Lung (tissue), 12 donors: ENCODE results near the gene PEAR1. TPM values are rescaled to one million over a fixed set of nuclear protein-coding genes. Genes with fewer than 3 reads are reported as not detected.

Experiments
- ATAC-seq: fragments of 200-7000 bp; cut with Tn5 transposase; one replicate; pipeline ENCODE4 v1.9.1; 2020; ENCODE audit warnings: moderate number of reproducible peaks; ENCODE audit not compliant: insufficient read depth, low FRiP score
- DNase-seq, 3 donors: peaks; one replicate each; pipeline ENCODE4 v3.0.0-alpha.2; 2013 to 2017
- H3K27ac ChIP-seq, 2 donors: one replicate each; pipeline ENCODE4 v1.5.1; 2013; ENCODE audit warnings: mild to moderate bottlenecking in 2 of 2, moderate library complexity in 2 of 2, control low read depth in 1 of 2, inconsistent platforms in 1 of 2, low read depth in 1 of 2, low read length in 1 of 2
- H3K27me3 ChIP-seq, 3 donors: one replicate each; pipeline ENCODE4 v1.5.1; 2013; ENCODE audit warnings: low read length in 2 of 3; ENCODE audit not compliant: control insufficient read depth in 3 of 3, insufficient read depth in 3 of 3
- H3K36me3 ChIP-seq, 4 donors: one replicate each; pipeline ENCODE4 v1.5.1; 2013; ENCODE audit warnings: low read length in 4 of 4, mild to moderate bottlenecking in 1 of 4, moderate library complexity in 1 of 4; ENCODE audit not compliant: control insufficient read depth in 4 of 4, insufficient read depth in 4 of 4
- H3K4me1 ChIP-seq, 5 donors: one replicate each; pipeline ENCODE4 v1.5.1; 2013; ENCODE audit warnings: low read length in 5 of 5, mild to moderate bottlenecking in 2 of 5, moderate library complexity in 1 of 5; ENCODE audit not compliant: control insufficient read depth in 5 of 5, insufficient read depth in 5 of 5
- H3K4me3 ChIP-seq: one replicate; pipeline ENCODE4 v1.5.1; 2013; ENCODE audit warnings: mild to moderate bottlenecking, control low read depth, moderate library complexity
- H3K9ac ChIP-seq, 2 donors: one replicate each; pipeline ENCODE4 v1.5.1; 2013; ENCODE audit warnings: low read length in 2 of 2, control low read depth in 1 of 2; ENCODE audit not compliant: insufficient read depth in 1 of 2
- H3K9me3 ChIP-seq, 4 donors: one replicate each; pipeline ENCODE4 v1.5.1; 2013; ENCODE audit warnings: low read length in 3 of 4, mild to moderate bottlenecking in 1 of 4, moderate library complexity in 1 of 4; ENCODE audit not compliant: control insufficient read depth in 4 of 4, insufficient read depth in 3 of 4
- WGBS, 2 donors: extraction: QIAGEN DNeasy Blood & Tissue Kit; methylation state at CpG; one replicate each; pipeline ENCODE4 v1.1.7; 2013; 5-methylcytosine and 5-hydroxymethylcytosine counted together
- polyA plus RNA-seq, 2 donors: library from polyadenylated mRNA; stranded (reverse); fragments of 200-250 nt; gene quantifications; one replicate each; pipeline ENCODE4 v1.2.1, GENCODE V29; 2013
- total RNA-seq, 2 donors: library from RNA; depleted of rRNA in 1 of 2; stranded (reverse); fragments of >200 nt in 1 of 2; gene quantifications; one replicate each; pipeline ENCODE4 v1.2.1, GENCODE V29; 2014 to 2021
- TF ChIP-seq, protein P1 (sequence below): IDR thresholded peaks from 2 replicates; pipeline ENCODE4 v1.5.1; 2012; ENCODE audit warnings: mild to moderate bottlenecking; ENCODE audit errors: control extremely low read depth, extremely low read depth
- donor health status: control.
- donor health status: control.
- donor health status: Bipolar disorder and iron deficiency.
- donor health status: healthy.
- donor health status: DM: yes; HTN: yes; CAD: no.

Gene PEAR1
- total and polyA plus RNA-seq, 4 donors: 7.6 to 15.3 (median 12.9) TPM

DNA sequence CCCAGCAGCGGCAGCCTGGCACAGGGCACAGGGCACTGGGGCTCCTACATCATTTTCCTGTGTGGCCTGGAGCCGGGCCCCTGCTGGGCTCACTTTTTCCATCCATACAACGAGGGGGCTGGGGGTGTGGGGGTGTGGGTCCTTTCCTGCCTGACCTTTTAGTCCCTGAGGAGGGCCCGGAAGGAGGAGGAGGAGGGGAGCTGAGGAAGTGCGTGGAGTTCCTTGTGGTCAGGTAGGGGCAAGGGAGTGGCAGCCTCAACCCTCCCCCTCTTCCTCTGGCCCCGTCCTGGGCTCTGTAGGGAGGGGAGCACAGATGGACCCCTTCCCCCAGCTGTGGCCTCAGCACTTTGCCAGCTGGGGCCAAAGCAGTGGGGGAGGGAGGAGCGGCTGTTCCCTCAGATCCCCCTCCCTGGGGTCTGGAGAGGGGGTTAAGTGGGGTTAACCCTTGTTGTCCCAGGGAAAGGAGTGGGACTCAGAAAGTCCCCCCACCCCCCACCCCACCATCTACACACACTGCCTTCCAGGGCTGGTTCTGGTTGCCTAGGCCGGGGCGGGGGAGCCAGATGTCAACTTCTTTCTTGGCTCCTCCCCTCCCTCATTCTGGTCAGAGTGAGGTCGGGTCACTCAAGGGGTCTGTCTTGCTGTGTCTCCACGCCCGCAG lies 27.1 kb upstream of the PEAR1 start:
- H3K4me1 ChIP-seq: peaks cover 0 to 29% (median 0%) of the 10 kb centered on the region in 5 donors
- DNase-seq (no peak), ATAC-seq (no peak)
- H3K4me3 ChIP-seq: no peak overlapping the region
- whole genome bisulfite sequencing, 2 donors: 37 to 41% methylated on average over 12 of the region's 12 CpGs
- peaks cover 6 to 47% (median 15%) of the 10 kb centered on the region in 3 donors for H3K27me3 ChIP-seq
- no peak overlapping the region for H3K27ac ChIP-seq
- H3K9me3 ChIP-seq: peaks cover 0 to 4% (median 0%) of the 10 kb centered on the region in 4 donors
- TF ChIP-seq, protein P1, sequence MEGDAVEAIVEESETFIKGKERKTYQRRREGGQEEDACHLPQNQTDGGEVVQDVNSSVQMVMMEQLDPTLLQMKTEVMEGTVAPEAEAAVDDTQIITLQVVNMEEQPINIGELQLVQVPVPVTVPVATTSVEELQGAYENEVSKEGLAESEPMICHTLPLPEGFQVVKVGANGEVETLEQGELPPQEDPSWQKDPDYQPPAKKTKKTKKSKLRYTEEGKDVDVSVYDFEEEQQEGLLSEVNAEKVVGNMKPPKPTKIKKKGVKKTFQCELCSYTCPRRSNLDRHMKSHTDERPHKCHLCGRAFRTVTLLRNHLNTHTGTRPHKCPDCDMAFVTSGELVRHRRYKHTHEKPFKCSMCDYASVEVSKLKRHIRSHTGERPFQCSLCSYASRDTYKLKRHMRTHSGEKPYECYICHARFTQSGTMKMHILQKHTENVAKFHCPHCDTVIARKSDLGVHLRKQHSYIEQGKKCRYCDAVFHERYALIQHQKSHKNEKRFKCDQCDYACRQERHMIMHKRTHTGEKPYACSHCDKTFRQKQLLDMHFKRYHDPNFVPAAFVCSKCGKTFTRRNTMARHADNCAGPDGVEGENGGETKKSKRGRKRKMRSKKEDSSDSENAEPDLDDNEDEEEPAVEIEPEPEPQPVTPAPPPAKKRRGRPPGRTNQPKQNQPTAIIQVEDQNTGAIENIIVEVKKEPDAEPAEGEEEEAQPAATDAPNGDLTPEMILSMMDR: no peak
- no peaks in the 10 kb centered on the region for H3K36me3 ChIP-seq
- H3K9ac ChIP-seq: no peak overlapping the region

DNA sequence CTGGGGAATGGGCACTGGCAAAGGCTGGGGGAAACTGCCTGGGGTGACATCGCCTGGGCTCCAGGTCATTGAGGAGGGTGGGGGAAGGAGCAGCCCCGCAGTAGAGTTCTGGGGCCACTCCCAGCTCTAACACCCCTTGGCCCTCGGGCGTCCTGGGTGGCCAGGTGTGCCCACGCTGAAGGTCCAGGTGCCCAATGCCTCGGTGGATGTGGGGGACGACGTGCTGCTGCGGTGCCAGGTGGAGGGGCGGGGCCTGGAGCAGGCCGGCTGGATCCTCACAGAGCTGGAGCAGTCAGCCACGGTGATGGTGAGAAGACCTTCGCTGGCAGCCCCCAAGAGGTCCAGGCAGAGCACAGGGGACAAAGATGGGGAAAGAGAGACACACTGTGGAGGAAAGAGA lies 25.2 kb upstream of the PEAR1 start:
- no peak overlapping the region for H3K9ac ChIP-seq
- no peak overlapping the region for H3K27ac ChIP-seq
- no peaks in the 10 kb centered on the region for H3K36me3 ChIP-seq
- peaks cover 0 to 2% (median 0%) of the 10 kb centered on the region in 4 donors for H3K9me3 ChIP-seq
- H3K4me3 ChIP-seq: no peak overlapping the region
- 72 to 84% methylated on average over 12 to 13 of the region's 13 CpGs for WGBS, 2 donors
- H3K27me3 ChIP-seq: peaks cover 0 to 29% (median 5%) of the 10 kb centered on the region in 3 donors
- ATAC-seq (no peak), DNase-seq (no peak)
- H3K4me1 ChIP-seq: peaks cover 0 to 18% (median 0%) of the 10 kb centered on the region in 5 donors
- TF ChIP-seq, protein P1: no peak

DNA sequence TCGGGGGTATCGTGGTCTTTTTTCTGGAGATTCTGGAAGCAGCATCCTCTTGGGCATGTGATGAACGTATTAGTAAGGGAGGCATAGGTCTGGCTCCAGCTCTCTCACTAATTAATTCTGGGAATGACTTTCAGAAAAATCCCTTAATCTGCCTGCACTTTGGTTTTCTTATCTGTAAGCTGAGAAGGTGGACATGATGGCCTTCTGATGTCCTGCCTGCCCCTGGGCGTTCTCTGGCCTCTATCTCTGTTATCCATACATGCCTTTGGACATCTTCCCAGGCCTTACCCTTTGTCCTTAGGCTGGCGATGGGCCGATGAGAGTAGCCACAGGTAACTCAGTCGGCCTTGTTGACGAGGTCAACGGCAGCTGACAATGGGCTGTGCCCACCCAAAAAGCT lies 24.1 kb upstream of the PEAR1 start:
- ATAC-seq: no peak
- Histone ChIP-seq H3K9ac (no peak overlapping the region), H3K27me3 (peaks cover 0 to 18% (median 0%) of the 10 kb centered on the region in 3 donors), H3K9me3 (no peaks in the 10 kb centered on the region), H3K27ac (no peak overlapping the region), H3K36me3 (no peaks in the 10 kb centered on the region), H3K4me1 (peaks cover 0 to 16% (median 0%) of the 10 kb centered on the region in 5 donors), H3K4me3 (no peak overlapping the region)
- TF ChIP-seq, protein P1: no peak
- DNase-seq: no peak
- WGBS, 2 donors: 88 to 89% methylated on average over 9 of the region's 9 CpGs
